GM12891 (cell line): ENCODE measurements around the gene GFPT2.

Source experiments
- POLR2A ChIP-seq: IDR thresholded peaks from 2 replicates; pipeline ENCODE4 v1.6.1; 2011; ENCODE audit warnings: low read depth, low read length, control low read depth
- POLR2AphosphoS5 ChIP-seq: IDR thresholded peaks from 2 replicates; pipeline ENCODE4 v1.6.1; 2011; ENCODE audit warnings: low read depth, low read length, control low read depth

DNA sequence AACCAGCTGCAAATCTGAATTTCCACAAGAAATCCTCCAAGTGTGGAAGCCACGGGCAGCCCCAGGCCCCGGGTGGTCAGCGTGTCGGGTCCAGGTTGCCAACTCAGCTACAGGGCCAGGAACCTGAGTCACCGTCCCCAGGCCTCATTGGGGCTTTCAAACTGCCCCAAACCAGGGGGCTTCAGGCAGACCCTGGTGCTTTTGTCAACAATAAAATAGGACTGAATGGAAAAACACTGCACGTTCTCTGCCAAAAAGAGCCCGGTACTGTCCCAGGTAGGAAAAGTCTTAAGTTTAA is 24.0 kb downstream of the GFPT2 start:
- TF ChIP-seq POLR2AphosphoS5 (no peak), POLR2A (no peak)
